K562 (cell line): ENCODE results near the gene GABRD. TPM values are rescaled to one million over a fixed set of nuclear protein-coding genes. Genes with fewer than 3 reads are reported as not detected.

Experiments
- ATAC-seq: fragments of 200-7000 bp; cut with Tn5 transposase; 3 replicates; pipeline ENCODE4 v1.9.1; 2020; ENCODE audit warnings: moderate library complexity
- BruUV-seq: library from RNA; stranded (reverse); fragments of 400-500 nt; replicated peaks from 2 replicates; lab custom pipeline; 2021; lab: Mats Ljungman, UMichigan
- CTCF ChIA-PET: fragments of 300-600 bp; formaldehyde crosslinking; extraction: SDS; loops from one replicate; lab custom pipeline; 2021; ENCODE audit warnings: low intra/inter-chr PET ratio; lab: Yijun Ruan, JAX
- POLR2A ChIA-PET: fragments of 300-600, 350-650 bp; sonication (Branson Sonifier 250); formaldehyde crosslinking; extraction: SDS; loops from one replicate; lab custom pipeline; 2021; ENCODE audit warnings: antibody characterized with exemption, inconsistent platforms; lab: Yijun Ruan, JAX
- DNase-seq, 4 experiments: peaks; one replicate each; pipeline versions ENCODE4 v3.0.0 to v3.0.0-alpha.2; 2011 to 2018; ENCODE audit warnings: low spot score in 3 of 4, mixed read lengths in 3 of 4; ENCODE audit errors: extremely low read depth in 1 of 4
- FAIRE-seq: peaks from 2 replicates; lab custom pipeline; 2011; peaks lifted over from hg19 to GRCh38; lab: Jason Lieb, UNC
- H2AFZ ChIP-seq: 2 replicates; pipeline ENCODE4 v1.6.0; 2011; ENCODE audit warnings: low read depth, low read length, control low read depth, inconsistent platforms
- H3K27ac ChIP-seq: fragments of 200-600 bp; 3 replicates; pipeline ENCODE4 v1.8.0; 2011; ENCODE audit warnings: low read depth, mild to moderate bottlenecking, control low read depth, inconsistent platforms, low read length, moderate library complexity, mixed read lengths; ENCODE audit errors: extremely low read depth
- H3K27me3 ChIP-seq, 2 experiments: fragments of 300-600 bp in 1 of 2; 2 replicates in 1 of 2; 3 replicates in 1 of 2; pipeline versions ENCODE4 v1.6.0 to v1.8.0; 2011; ENCODE audit warnings: inconsistent platforms in 2 of 2, low read length in 2 of 2, mild to moderate bottlenecking in 1 of 2, mixed read lengths in 1 of 2, moderate library complexity in 1 of 2; ENCODE audit not compliant: control insufficient read depth in 2 of 2, insufficient read depth in 2 of 2
- H3K36me3 ChIP-seq: fragments of 300-600 bp; 3 replicates; pipeline ENCODE4 v1.8.0; 2011; ENCODE audit warnings: mild to moderate bottlenecking, low read length, inconsistent platforms; ENCODE audit not compliant: control insufficient read depth, insufficient read depth
- H3K4me1 ChIP-seq, 2 experiments: fragments of 200-600 bp in 1 of 2; replicated peaks in 1 of 2; 2 replicates in 1 of 2; 3 replicates in 1 of 2; pipeline versions ENCODE4 v1.5.1 to v1.8.0; 2011; ENCODE audit warnings: inconsistent platforms in 2 of 2, low read length in 2 of 2, mild to moderate bottlenecking in 1 of 2, mixed read lengths in 1 of 2, moderate library complexity in 1 of 2; ENCODE audit not compliant: control insufficient read depth in 2 of 2, insufficient read depth in 2 of 2
- H3K4me2 ChIP-seq: 2 replicates; pipeline ENCODE4 v1.6.1; 2011; ENCODE audit warnings: low read length, control low read depth, inconsistent platforms, mixed read lengths; ENCODE audit not compliant: insufficient read depth
- H3K4me3 ChIP-seq: fragments of 200-600 bp; sonication (generic), shearing (Covaris generic); 2 replicates; pipeline ENCODE4 v1.5.1; 2016; ENCODE audit warnings: control low read depth, inconsistent platforms
- H3K79me2 ChIP-seq: fragments of 200-600 bp; 3 replicates; pipeline ENCODE4 v1.8.0; 2011; ENCODE audit warnings: low read length, inconsistent platforms; ENCODE audit not compliant: control insufficient read depth, insufficient read depth
- H3K9ac ChIP-seq, 2 experiments: 2 replicates each; pipeline versions ENCODE4 v1.6.0 to v1.6.1; 2011; ENCODE audit warnings: low read depth in 2 of 2, low read length in 2 of 2, control low read depth in 1 of 2, inconsistent platforms in 1 of 2, mild to moderate bottlenecking in 1 of 2, mixed read lengths in 1 of 2; ENCODE audit not compliant: insufficient read depth in 1 of 2
- H3K9me1 ChIP-seq: one replicate; pipeline ENCODE4 v1.6.0; 2011; ENCODE audit warnings: inconsistent platforms, mild to moderate bottlenecking, low read length, moderate library complexity; ENCODE audit not compliant: control insufficient read depth, insufficient read depth
- H3K9me3 ChIP-seq: replicated peaks from 2 replicates; pipeline ENCODE4 v1.5.1; 2011; ENCODE audit warnings: low read depth, low read length, inconsistent platforms; ENCODE audit not compliant: control insufficient read depth, insufficient read depth
- H4K20me1 ChIP-seq: replicated peaks from 2 replicates; pipeline ENCODE4 v1.6.1; 2011; ENCODE audit warnings: low read length, inconsistent platforms, mixed read lengths; ENCODE audit not compliant: control insufficient read depth, insufficient read depth
- C11orf30 ChIP-seq: fragments of 450-650 bp; IDR thresholded peaks from 2 replicates; pipeline ENCODE4 v1.6.1; 2016; ENCODE audit warnings: low read depth, mild to moderate bottlenecking
- ETV6 ChIP-seq, 3 experiments: fragments of 150-350 bp in 1 of 3; sonication (generic) in 1 of 3; formaldehyde crosslinking in 1 of 3; IDR thresholded peaks; 2 replicates each; pipeline versions ENCODE4 v1.6.1 to v1.8.0; 2014 to 2022; ENCODE audit warnings: borderline replicate concordance in 2 of 3, low read depth in 2 of 3, antibody characterized with exemption in 1 of 3, low read length in 1 of 3, mild to moderate bottlenecking in 1 of 3, missing genetic modification reagents in 1 of 3
- HDAC3 ChIP-seq: fragments of 450-650 bp; IDR thresholded peaks from 2 replicates; pipeline ENCODE4 v1.6.1; 2018; ENCODE audit warnings: borderline replicate concordance, mild to moderate bottlenecking, moderate library complexity; ENCODE audit not compliant: partially characterized antibody
- HEY1 ChIP-seq: fragments of 250-450 bp; sonication (Bioruptor Pico); IDR thresholded peaks from 2 replicates; pipeline ENCODE4 v1.5.0; 2020; ENCODE audit warnings: mild to moderate bottlenecking, moderate library complexity, borderline replicate concordance
- MAFF ChIP-seq: IDR thresholded peaks from 2 replicates; pipeline ENCODE4 v1.6.1; 2012; ENCODE audit warnings: low read length, improper control_type of control experiment
- MAFG ChIP-seq: fragments of 450-650 bp; conservative IDR thresholded peaks from 2 replicates; pipeline ENCODE4 v1.6.1; 2016; ENCODE audit warnings: missing genetic modification characterization, missing compliant biosample characterization
- NFE2 ChIP-seq: IDR thresholded peaks from 2 replicates; pipeline ENCODE4 v1.6.1; 2014; ENCODE audit warnings: antibody characterized with exemption, low read depth
- SPI1 ChIP-seq: IDR thresholded peaks from 2 replicates; pipeline ENCODE4 v1.6.1; 2011; ENCODE audit warnings: low read depth, low read length, control low read depth, borderline replicate concordance
- USF1 ChIP-seq: sonication (generic); formaldehyde crosslinking; IDR thresholded peaks from 2 replicates; pipeline ENCODE4 v1.9.0; 2022; ENCODE audit warnings: mild to moderate bottlenecking, missing genetic modification reagents
- ZC3H4 ChIP-seq: sonication (generic); formaldehyde crosslinking; IDR thresholded peaks from 2 replicates; pipeline ENCODE4 v1.9.0; 2021; ENCODE audit warnings: missing genetic modification reagents, borderline replicate concordance
- ZNF316 ChIP-seq: fragments of 450-650 bp; IDR thresholded peaks from 2 replicates; pipeline ENCODE4 v1.6.1; 2016
- WGBS: fragments of 100-300 bp; shearing (Covaris generic); methylation state at CpG from one replicate; pipeline ENCODE4 v1.1.6; 2016; ENCODE audit warnings: low coverage, mixed read lengths; ENCODE audit not compliant: insufficient coverage; ENCODE audit errors: missing lambda C conversion rate; 5-methylcytosine and 5-hydroxymethylcytosine counted together
- in situ Hi-C: fragments of 300-500 bp; cut with MboI; formaldehyde crosslinking; loops from 4 replicates; pipeline ENCODE4 v1.15.0; 2018; ENCODE audit warnings: inconsistent platforms, mixed read lengths
- intact Hi-C: fragments of 100-400 bp; cut with micrococcal nuclease; formaldehyde crosslinking; loops from 2 replicates; pipeline ENCODE4 v1.14.2; 2022
- polyA plus RNA-seq, 8 experiments: library from polyadenylated mRNA; depleted of rRNA in 4 of 8; stranded (reverse) in 5 of 8; unstranded in 3 of 8; fragments of >200 nt; fragmentation: Nextera tagmentation in 2 of 8; fragmentation: Illumina TruSeq in 1 of 8; extraction: Ambion mirVana in 2 of 8; extraction: Trizol in 1 of 8; gene quantifications; 2 replicates each; pipeline versions ENCODE4 v1.2.1 to v1.2.3, GENCODE V29; 2011 to 2014; ENCODE audit warnings: inconsistent platforms in 1 of 8, missing spikeins in 1 of 8
- total RNA-seq, 7 experiments: library from RNA; depleted of rRNA in 6 of 7; stranded (reverse); fragments of >200 nt in 6 of 7; fragmentation: Illumina TruSeq in 2 of 7; extraction: Trizol in 2 of 7; gene quantifications; 2 replicates each; pipeline versions ENCODE4 v1.2.1 to v1.2.3, GENCODE V29; 2011 to 2021; ENCODE audit warnings: low replicate concordance in 1 of 7

The GABRD gene
- total and polyA plus RNA-seq, 9 of the 15 experiments (the other 6 are each of a cell fraction or from before 2014, with no cell fraction given) = 0.07 TPM; not detected in 8

- Histone ChIP-seq H3K9me1 (no peaks in the 10 kb centered on the region), H3K79me2 (no peaks in the 10 kb centered on the region), H3K9ac (no peak overlapping the region), H3K9me3 (peaks cover 9% of the 10 kb centered on the region), H3K4me1 (peaks cover 0 to 25% of the 10 kb centered on the region in 2 experiments; a peak in 1 of 5 replicates), H3K27me3 (peaks cover 42 to 71% of the 10 kb centered on the region in 2 experiments)
- POLR2A ChIA-PET = no interaction called here
- in situ Hi-C loops (no loop called here), intact Hi-C loops (no loop called here)
- no peak for DNase-seq
- peak; percentile 40; the same call in 1 of the 2 replicates for TF ChIP-seq MAFF
- peak; percentile 67 for TF ChIP-seq C11orf30
- TF ChIP-seq ZNF316 = peak; percentile 86
- peak; percentile 82 for TF ChIP-seq MAFG (tag)
- peak; percentile 69 for TF ChIP-seq NFE2
- TF ChIP-seq HEY1 (CRISPR knock-in tag) = no peak
- TF ChIP-seq ZC3H4 (CRISPR knock-in tag) = no peak
- TF ChIP-seq, all 486 proteins: peak for 5
- ATAC-seq (no peak), FAIRE-seq (no peak)
- CTCF ChIA-PET = no interaction called here
- BruUV-seq = no TSS peak
- H3K4me2 ChIP-seq = no peak overlapping the region
- H2AFZ ChIP-seq = no peak overlapping the region
- 0 out of 2 replicates have a peak, but pooled peaks cover 7% of the 10 kb centered on the region for H4K20me1 ChIP-seq
- no peaks in the 10 kb centered on the region for H3K36me3 ChIP-seq
- H3K27ac ChIP-seq = no peak overlapping the region
- H3K4me3 ChIP-seq = no peak overlapping the region
- WGBS = 1% methylated on average over 14 of the region's 14 CpGs
Measured at GRCh38 chr1:1975535-1975934, 43.6 kb upstream of the GABRD start.

- WGBS = 3% methylated on average over 19 of the region's 19 CpGs
- ATAC-seq = no peak
- peaks cover 42 to 67% of the 10 kb centered on the region in 2 experiments for H3K27me3 ChIP-seq
- H3K27ac ChIP-seq = no peak overlapping the region
- H3K9me1 ChIP-seq = no peaks in the 10 kb centered on the region
- peaks cover 0 to 24% of the 10 kb centered on the region in 2 experiments; a peak in 1 of 5 replicates for H3K4me1 ChIP-seq
- no peak for FAIRE-seq
- POLR2A ChIA-PET = no interaction called here
- H3K4me2 ChIP-seq = no peak overlapping the region
- TF ChIP-seq HDAC3 (no peak), ETV6 (IDR thresholded peaks at IDR 0.05; ENCODE audit: borderline replicate concordance in 1 of 2, low read depth in 2 of 2, low read length in 1 of 2) (no peak), ETV6 (CRISPR knock-in tag; IDR thresholded peaks at IDR 0.05; ENCODE audit: borderline replicate concordance) (no peak), USF1 (CRISPR knock-in tag) (0 out of 2 replicates have a peak, but pooled peaks have one; percentile 29), ZNF316 (no peak), SPI1 (no peak)
- H3K9me3 ChIP-seq = peaks cover 5% of the 10 kb centered on the region; the same call in 1 of the 2 replicates
- H3K79me2 ChIP-seq = no peaks in the 10 kb centered on the region
- H4K20me1 ChIP-seq = 0 out of 2 replicates have a peak, but pooled peaks cover 4% of the 10 kb centered on the region
- BruUV-seq = no TSS peak
- H2AFZ ChIP-seq = no peak overlapping the region
- in situ Hi-C loops (no loop called here), intact Hi-C loops (no loop called here)
- H3K36me3 ChIP-seq = no peaks in the 10 kb centered on the region
- H3K9ac ChIP-seq = no peak overlapping the region
- no peak for DNase-seq
- CTCF ChIA-PET = no interaction called here
- H3K4me3 ChIP-seq = no peak overlapping the region
Measured at GRCh38 chr1:1976031-1976430, 43.1 kb upstream of the GABRD start.
